Muscle layer of duodenum (tissue), 2 donors: ENCODE data around the gene UBL4B.

ENCODE experiments used
- H3K27ac ChIP-seq: one replicate; pipeline ENCODE4 v1.7.0; 2013; ENCODE audit warnings: mild to moderate bottlenecking, low read length
- H3K27me3 ChIP-seq: one replicate; pipeline ENCODE4 v1.7.0; 2013; ENCODE audit warnings: low read depth, mild to moderate bottlenecking, control low read depth, low read length
- H3K36me3 ChIP-seq, 2 donors: one replicate each; pipeline ENCODE4 v1.7.0; 2013; ENCODE audit warnings: low read length in 2 of 2, control low read depth in 1 of 2, mild to moderate bottlenecking in 1 of 2; ENCODE audit not compliant: insufficient read depth in 2 of 2, control insufficient read depth in 1 of 2
- H3K4me1 ChIP-seq, 2 donors: one replicate each; pipeline ENCODE4 v1.7.0; 2013; ENCODE audit warnings: low read length in 2 of 2, mild to moderate bottlenecking in 2 of 2, control low read depth in 1 of 2, moderate library complexity in 1 of 2; ENCODE audit not compliant: insufficient read depth in 2 of 2, control insufficient read depth in 1 of 2
- H3K4me3 ChIP-seq, 2 donors: one replicate each; pipeline ENCODE4 v1.7.0; 2013; ENCODE audit warnings: low read length in 2 of 2, low read depth in 1 of 2, mild to moderate bottlenecking in 1 of 2
- H3K9me3 ChIP-seq, 2 donors: one replicate each; pipeline ENCODE4 v1.7.0; 2013; ENCODE audit warnings: low read length in 2 of 2, control low read depth in 1 of 2, mild to moderate bottlenecking in 1 of 2; ENCODE audit not compliant: control insufficient read depth in 1 of 2
- donor health status: healthy.

Gene UBL4B

GRCh38 chr1:110161165-110161564 lies 48.9 kb downstream of the UBL4B start:
- Histone ChIP-seq H3K36me3 (no peaks in the 10 kb centered on the region), H3K4me3 (no peak overlapping the region), H3K27me3 (no peaks in the 10 kb centered on the region), H3K27ac (no peak overlapping the region), H3K4me1 (no peaks in the 10 kb centered on the region), H3K9me3 (peaks cover 0 to 5% of the 10 kb centered on the region in 2 donors)

GRCh38 chr1:110161849-110162248 lies 49.6 kb downstream of the UBL4B start:
- Histone ChIP-seq H3K27me3 (no peaks in the 10 kb centered on the region), H3K27ac (no peak overlapping the region), H3K4me3 (no peak overlapping the region), H3K9me3 (peaks cover 0 to 5% of the 10 kb centered on the region in 2 donors), H3K4me1 (no peaks in the 10 kb centered on the region), H3K36me3 (no peaks in the 10 kb centered on the region)
